Lower leg skin (tissue), 3 donors: ENCODE data around the gene AS3MT.

Experiments
- POLR2A ChIP-seq, 2 donors: fragments of 450-650 bp; IDR thresholded peaks; one replicate each; pipeline ENCODE4 v1.6.1; 2016 to 2017; ENCODE audit warnings: antibody characterized with exemption in 2 of 2, mild to moderate bottlenecking in 1 of 2, moderate library complexity in 1 of 2
- TF ChIP-seq, protein P1 (sequence below), 3 donors: fragments of 450-650 bp; IDR thresholded peaks; one replicate each; pipeline ENCODE4 v1.5.1; 2016; ENCODE audit warnings: antibody characterized with exemption in 3 of 3, mild to moderate bottlenecking in 3 of 3, moderate library complexity in 2 of 3

- TF ChIP-seq, protein P1, sequence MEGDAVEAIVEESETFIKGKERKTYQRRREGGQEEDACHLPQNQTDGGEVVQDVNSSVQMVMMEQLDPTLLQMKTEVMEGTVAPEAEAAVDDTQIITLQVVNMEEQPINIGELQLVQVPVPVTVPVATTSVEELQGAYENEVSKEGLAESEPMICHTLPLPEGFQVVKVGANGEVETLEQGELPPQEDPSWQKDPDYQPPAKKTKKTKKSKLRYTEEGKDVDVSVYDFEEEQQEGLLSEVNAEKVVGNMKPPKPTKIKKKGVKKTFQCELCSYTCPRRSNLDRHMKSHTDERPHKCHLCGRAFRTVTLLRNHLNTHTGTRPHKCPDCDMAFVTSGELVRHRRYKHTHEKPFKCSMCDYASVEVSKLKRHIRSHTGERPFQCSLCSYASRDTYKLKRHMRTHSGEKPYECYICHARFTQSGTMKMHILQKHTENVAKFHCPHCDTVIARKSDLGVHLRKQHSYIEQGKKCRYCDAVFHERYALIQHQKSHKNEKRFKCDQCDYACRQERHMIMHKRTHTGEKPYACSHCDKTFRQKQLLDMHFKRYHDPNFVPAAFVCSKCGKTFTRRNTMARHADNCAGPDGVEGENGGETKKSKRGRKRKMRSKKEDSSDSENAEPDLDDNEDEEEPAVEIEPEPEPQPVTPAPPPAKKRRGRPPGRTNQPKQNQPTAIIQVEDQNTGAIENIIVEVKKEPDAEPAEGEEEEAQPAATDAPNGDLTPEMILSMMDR (IDR thresholded peaks at IDR 0.05): no peak
- TF ChIP-seq POLR2A (IDR thresholded peaks at IDR 0.05): no peak
These were observed 77.7 kb downstream of the AS3MT start for GRCh38 chr10:102946992-102947391.
